GM21367 (cell line): ENCODE data around the gene BBOX1.
"Not testable (repeated sequence)": the region's sequence is repeated elsewhere in the genome, so short reads cannot be mapped to it uniquely, and the experiment has no call there.

Source experiments
- ATAC-seq: cut with Tn5 transposase; IDR thresholded peaks from one replicate; pipeline ENCODE4 v1.9.1; 2021; ENCODE audit not compliant: unreplicated experiment

The BBOX1 gene

GRCh38 chr11:27083241-27083640, 42.6 kb downstream of the BBOX1 start:
- ATAC-seq, result no peak

- no peak for ATAC-seq
Observed at GRCh38 chr11:27083782-27084181, 43.2 kb downstream of the BBOX1 start.

GRCh38 chr11:27084518-27084917, 43.9 kb downstream of the BBOX1 start:
- ATAC-seq, result no peak

- no peak for ATAC-seq
Observed at GRCh38 chr11:27085111-27085510, 44.5 kb downstream of the BBOX1 start.

- ATAC-seq, result no peak
Observed at GRCh38 chr11:27085605-27086004, 45.0 kb downstream of the BBOX1 start.

GRCh38 chr11:27087432-27087831, 46.8 kb downstream of the BBOX1 start:
- no peak for ATAC-seq

GRCh38 chr11:27088353-27088752, 47.7 kb downstream of the BBOX1 start:
- no peak for ATAC-seq

GRCh38 chr11:27089746-27090145, 49.1 kb downstream of the BBOX1 start:
- ATAC-seq, result no peak

GRCh38 chr11:27090357-27090948, 49.8 kb downstream of the BBOX1 start:
- not testable (repeated sequence) for ATAC-seq

GRCh38 chr11:27094120-27094519, 53.5 kb downstream of the BBOX1 start:
- no peak for ATAC-seq

- ATAC-seq, result no peak
Observed at GRCh38 chr11:27095059-27095458, 54.4 kb downstream of the BBOX1 start.

GRCh38 chr11:27095887-27096286, 55.3 kb downstream of the BBOX1 start:
- no peak for ATAC-seq

GRCh38 chr11:27097551-27097950, 56.9 kb downstream of the BBOX1 start:
- ATAC-seq, result no peak

- ATAC-seq, result no peak
Observed at GRCh38 chr11:27100534-27100933, 59.9 kb downstream of the BBOX1 start.

GRCh38 chr11:27107548-27107947, 66.9 kb downstream of the BBOX1 start:
- no peak for ATAC-seq

- ATAC-seq, result no peak
Observed at GRCh38 chr11:27108809-27109208, 68.2 kb downstream of the BBOX1 start.

GRCh38 chr11:27111896-27112295, 71.3 kb downstream of the BBOX1 start:
- no peak for ATAC-seq

GRCh38 chr11:27112946-27113345, 72.3 kb downstream of the BBOX1 start:
- no peak for ATAC-seq

GRCh38 chr11:27115051-27115650, 74.5 kb downstream of the BBOX1 start:
- ATAC-seq, result no peak

GRCh38 chr11:27116684-27117083, 76.1 kb downstream of the BBOX1 start:
- no peak for ATAC-seq

- no peak for ATAC-seq
Observed at GRCh38 chr11:27118371-27118770, 77.8 kb downstream of the BBOX1 start.

GRCh38 chr11:27118949-27119348, 78.3 kb downstream of the BBOX1 start:
- ATAC-seq, result no peak

- ATAC-seq, result no peak
Observed at GRCh38 chr11:27119396-27119795, 78.8 kb downstream of the BBOX1 start.
